ENCODE measurements around the gene KCNQ5. TPM values are rescaled to one million over a fixed set of nuclear protein-coding genes. Genes with fewer than 3 reads are reported as not detected.
A peak's percentile ranks its signal among the peaks of the same experiment; 100 is the strongest.

Gene KCNQ5
- total and polyA plus RNA-seq, 12 donors, result 0.10 to 3.6 (median 0.52) TPM

DNA sequence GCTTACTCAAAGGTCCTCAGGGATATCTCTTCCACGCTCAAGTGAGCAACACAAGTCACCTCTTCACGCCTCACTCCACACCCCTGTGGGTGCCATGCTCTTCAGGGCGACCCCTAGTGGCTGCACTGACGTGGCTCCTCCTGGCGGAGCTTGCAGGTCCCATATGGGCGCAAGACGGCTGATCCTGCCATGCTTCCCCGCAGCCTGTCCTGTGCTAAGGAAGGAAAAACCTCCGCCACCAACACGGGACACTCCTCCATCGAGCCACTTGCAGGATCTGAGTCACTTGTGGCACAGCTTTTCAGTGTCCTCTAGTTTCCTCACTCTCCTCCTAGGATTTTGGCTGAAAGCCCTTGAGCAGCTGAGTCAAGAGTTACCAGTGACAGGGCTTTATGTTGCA is 512.7 kb downstream of the KCNQ5 start:
- no peaks in the 10 kb centered on the region for H3K27me3 ChIP-seq
- no peaks in the 10 kb centered on the region for H3K36me3 ChIP-seq (replicated peaks in 1 of 2)
- H3K4me1 ChIP-seq (replicated peaks in 1 of 2), result no peaks in the 10 kb centered on the region
- 56 to 72% (median 61%) methylated on average over 6 to 11 of the region's 11 CpGs for WGBS, 4 donors
- peak in 1 of 7 donors; percentile 24 for DNase-seq
- no peak overlapping the region for H3K27ac ChIP-seq
- no peaks in the 10 kb centered on the region for H3K9me3 ChIP-seq (replicated peaks in 1 of 3)
- TF ChIP-seq, protein P1, sequence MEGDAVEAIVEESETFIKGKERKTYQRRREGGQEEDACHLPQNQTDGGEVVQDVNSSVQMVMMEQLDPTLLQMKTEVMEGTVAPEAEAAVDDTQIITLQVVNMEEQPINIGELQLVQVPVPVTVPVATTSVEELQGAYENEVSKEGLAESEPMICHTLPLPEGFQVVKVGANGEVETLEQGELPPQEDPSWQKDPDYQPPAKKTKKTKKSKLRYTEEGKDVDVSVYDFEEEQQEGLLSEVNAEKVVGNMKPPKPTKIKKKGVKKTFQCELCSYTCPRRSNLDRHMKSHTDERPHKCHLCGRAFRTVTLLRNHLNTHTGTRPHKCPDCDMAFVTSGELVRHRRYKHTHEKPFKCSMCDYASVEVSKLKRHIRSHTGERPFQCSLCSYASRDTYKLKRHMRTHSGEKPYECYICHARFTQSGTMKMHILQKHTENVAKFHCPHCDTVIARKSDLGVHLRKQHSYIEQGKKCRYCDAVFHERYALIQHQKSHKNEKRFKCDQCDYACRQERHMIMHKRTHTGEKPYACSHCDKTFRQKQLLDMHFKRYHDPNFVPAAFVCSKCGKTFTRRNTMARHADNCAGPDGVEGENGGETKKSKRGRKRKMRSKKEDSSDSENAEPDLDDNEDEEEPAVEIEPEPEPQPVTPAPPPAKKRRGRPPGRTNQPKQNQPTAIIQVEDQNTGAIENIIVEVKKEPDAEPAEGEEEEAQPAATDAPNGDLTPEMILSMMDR (IDR thresholded peaks at IDR 0.05), result no peak
- no peak for TF ChIP-seq POLR2A (IDR thresholded peaks at IDR 0.05)
- intact Hi-C loops (cut with DNase I), result no loop called here
- no peak overlapping the region for H3K4me3 ChIP-seq

DNA sequence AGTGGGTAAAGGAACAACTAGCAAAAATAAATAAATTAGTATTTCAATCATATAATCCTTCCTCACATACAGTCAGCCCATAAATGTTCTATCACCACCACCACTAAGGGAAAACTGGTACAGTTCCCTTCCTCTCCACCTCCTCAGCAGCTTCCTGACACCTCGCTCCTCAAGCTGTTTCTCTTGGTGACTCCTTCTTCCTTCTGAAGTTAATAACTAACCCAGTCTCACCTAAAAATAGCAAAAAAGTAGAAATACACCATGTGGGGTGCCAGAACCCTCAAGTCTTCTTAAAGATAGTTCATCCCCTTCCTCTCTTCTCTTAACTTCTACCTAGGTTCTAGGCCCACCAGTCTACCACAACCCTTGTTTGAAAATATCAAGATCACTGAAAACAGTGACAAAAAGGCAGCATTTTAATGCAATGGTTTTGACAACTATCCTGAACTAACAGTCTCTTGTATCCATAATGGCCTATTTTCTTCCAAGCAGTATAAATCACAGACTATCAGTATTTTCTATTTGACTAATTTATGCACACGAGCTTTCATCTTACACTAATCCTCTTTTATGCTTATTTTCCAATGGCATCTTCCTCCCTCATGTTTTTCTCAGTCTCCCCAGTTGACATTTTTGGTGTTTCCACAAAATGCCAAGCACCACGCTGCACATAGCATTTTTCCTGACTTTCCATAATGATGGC is 518.0 kb downstream of the KCNQ5 start:
- no peak for DNase-seq
- Histone ChIP-seq H3K9me3 (replicated peaks in 1 of 3) (no peaks in the 10 kb centered on the region), H3K4me1 (replicated peaks in 1 of 2) (no peaks in the 10 kb centered on the region), H3K27ac (no peak overlapping the region), H3K36me3 (replicated peaks in 1 of 2) (no peaks in the 10 kb centered on the region), H3K4me3 (no peak overlapping the region), H3K27me3 (no peaks in the 10 kb centered on the region)
- WGBS, 4 donors, result 69 to 72% (median 69%) methylated on average over 3 of the region's 3 CpGs
- intact Hi-C loops (cut with DNase I), result no loop called here
- TF ChIP-seq, protein P1 (IDR thresholded peaks at IDR 0.05), result no peak
- TF ChIP-seq POLR2A (IDR thresholded peaks at IDR 0.05), result no peak

DNA sequence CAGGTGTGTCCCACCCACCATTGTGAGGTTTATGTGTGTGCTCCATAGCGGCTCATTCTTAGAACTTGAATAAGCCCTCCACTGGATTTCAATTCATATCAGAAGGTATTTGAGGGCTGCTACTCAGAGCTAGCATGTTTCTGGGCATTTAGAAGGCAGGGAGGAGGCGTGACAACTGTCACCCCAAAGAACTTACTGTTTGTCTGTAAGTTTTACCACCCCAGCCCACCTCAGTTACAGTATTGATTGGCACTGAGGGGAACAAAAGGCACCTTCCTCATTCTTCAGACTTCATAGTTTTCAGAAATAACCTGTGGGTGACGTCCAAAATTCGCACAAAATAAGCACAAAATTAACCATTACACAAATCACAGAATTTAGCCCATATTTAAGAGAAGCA is 521.7 kb downstream of the KCNQ5 start:
- H3K4me3 ChIP-seq, result no peak overlapping the region
- TF ChIP-seq POLR2A (IDR thresholded peaks at IDR 0.05), result no peak
- TF ChIP-seq, protein P1 (IDR thresholded peaks at IDR 0.05), result no peak
- H3K27ac ChIP-seq, result no peak overlapping the region
- intact Hi-C loops (cut with DNase I), result no loop called here
- H3K36me3 ChIP-seq (replicated peaks in 1 of 2), result no peaks in the 10 kb centered on the region
- H3K27me3 ChIP-seq, result no peaks in the 10 kb centered on the region
- no peak for DNase-seq
- H3K9me3 ChIP-seq (replicated peaks in 1 of 3), result no peaks in the 10 kb centered on the region
- H3K4me1 ChIP-seq (replicated peaks in 1 of 2), result no peaks in the 10 kb centered on the region
- WGBS, 4 donors, result 61 to 78% (median 69%) methylated on average over 4 of the region's 4 CpGs

DNA sequence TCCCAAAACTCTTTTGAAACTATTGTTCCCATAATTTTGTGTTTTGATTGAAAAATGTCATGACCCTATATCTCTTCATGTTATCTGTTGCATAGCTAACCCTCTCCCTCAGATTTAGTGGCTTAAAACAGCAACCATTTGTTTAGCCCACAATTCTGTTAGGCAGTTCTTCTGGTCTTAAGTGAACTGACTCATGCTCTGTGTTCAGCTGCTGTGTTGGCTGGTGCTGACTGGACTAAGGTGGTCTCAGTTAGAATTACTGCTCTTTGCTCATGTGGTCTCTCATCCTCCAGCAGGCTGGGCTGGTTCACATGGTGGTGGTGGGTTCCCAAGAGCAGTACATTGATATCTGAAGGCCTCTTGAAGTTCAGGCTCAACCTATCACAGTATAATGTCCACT is 522.7 kb downstream of the KCNQ5 start:
- Histone ChIP-seq H3K9me3 (replicated peaks in 1 of 3) (no peaks in the 10 kb centered on the region), H3K27ac (no peak overlapping the region), H3K4me1 (replicated peaks in 1 of 2) (no peaks in the 10 kb centered on the region), H3K4me3 (no peak overlapping the region), H3K36me3 (replicated peaks in 1 of 2) (no peaks in the 10 kb centered on the region), H3K27me3 (no peaks in the 10 kb centered on the region)
- no peak for TF ChIP-seq POLR2A (IDR thresholded peaks at IDR 0.05)
- TF ChIP-seq, protein P1 (IDR thresholded peaks at IDR 0.05), result no peak
- no peak for DNase-seq
- intact Hi-C loops (cut with DNase I), result no loop called here
